IPS-18a (cell line): ENCODE results near the gene LYPD6.
"Not testable (repeated sequence)": the region's sequence is repeated elsewhere in the genome, so short reads cannot be mapped to it uniquely, and the experiment has no call there.

ENCODE experiments used
- H3K27ac ChIP-seq: one replicate; pipeline ENCODE4 v1.5.1; 2013; ENCODE audit warnings: low read length
- H3K27me3 ChIP-seq: one replicate; pipeline ENCODE4 v1.6.1; 2013; ENCODE audit warnings: mild to moderate bottlenecking, low read length; ENCODE audit not compliant: control insufficient read depth, insufficient read depth
- H3K36me3 ChIP-seq: one replicate; pipeline ENCODE4 v1.6.1; 2013; ENCODE audit warnings: low read depth, low read length; ENCODE audit not compliant: control insufficient read depth
- H3K4me1 ChIP-seq: one replicate; pipeline ENCODE4 v1.6.1; 2013; ENCODE audit warnings: low read depth, low read length; ENCODE audit not compliant: control insufficient read depth
- H3K4me3 ChIP-seq: one replicate; pipeline ENCODE4 v1.5.1; 2013; ENCODE audit warnings: low read length
- H3K9ac ChIP-seq: one replicate; pipeline ENCODE4 v1.6.1; 2013; ENCODE audit warnings: mild to moderate bottlenecking, low read length, moderate library complexity
- H3K9me3 ChIP-seq: one replicate; pipeline ENCODE4 v1.6.1; 2013; ENCODE audit warnings: low read depth, low read length; ENCODE audit not compliant: control insufficient read depth

Gene LYPD6

GRCh38 chr2:149487189-149487588 lies 156.8 kb downstream of the LYPD6 start:
- Histone ChIP-seq H3K9ac (no peak overlapping the region), H3K27me3 (no peaks in the 10 kb centered on the region), H3K4me3 (no peak overlapping the region)

GRCh38 chr2:149488706-149489440 lies 158.5 kb downstream of the LYPD6 start:
- Histone ChIP-seq H3K4me3 (no peak overlapping the region), H3K27me3 (no peaks in the 10 kb centered on the region), H3K4me1 (peaks cover 3% of the 10 kb centered on the region), H3K9ac (no peak overlapping the region), H3K27ac (no peak overlapping the region), H3K9me3 (no peaks in the 10 kb centered on the region), H3K36me3 (no peaks in the 10 kb centered on the region)

More at GRCh38 chr2:149487189-149487588, 156.8 kb downstream of the LYPD6 start:
- Histone ChIP-seq H3K9me3 (no peaks in the 10 kb centered on the region), H3K27ac (no peak overlapping the region), H3K36me3 (no peaks in the 10 kb centered on the region), H3K4me1 (peaks cover 3% of the 10 kb centered on the region)

GRCh38 chr2:149489452-149489851 lies 159.1 kb downstream of the LYPD6 start:
- Histone ChIP-seq H3K9me3 (no peaks in the 10 kb centered on the region), H3K4me3 (no peak overlapping the region), H3K27ac (no peak overlapping the region), H3K27me3 (no peaks in the 10 kb centered on the region), H3K36me3 (no peaks in the 10 kb centered on the region), H3K9ac (no peak overlapping the region), H3K4me1 (peaks cover 3% of the 10 kb centered on the region)

- Histone ChIP-seq H3K4me3 (no peak overlapping the region), H3K27ac (no peak overlapping the region), H3K36me3 (no peaks in the 10 kb centered on the region), H3K27me3 (no peaks in the 10 kb centered on the region), H3K9ac (no peak overlapping the region), H3K9me3 (no peaks in the 10 kb centered on the region), H3K4me1 (peaks cover 3% of the 10 kb centered on the region)
Measured at GRCh38 chr2:149490296-149490695, 159.9 kb downstream of the LYPD6 start.

GRCh38 chr2:149492923-149493322 lies 162.5 kb downstream of the LYPD6 start:
- Histone ChIP-seq H3K27ac (no peak overlapping the region), H3K9me3 (no peaks in the 10 kb centered on the region), H3K9ac (no peak overlapping the region), H3K27me3 (no peaks in the 10 kb centered on the region), H3K4me1 (peaks cover 3% of the 10 kb centered on the region), H3K36me3 (no peaks in the 10 kb centered on the region), H3K4me3 (no peak overlapping the region)

GRCh38 chr2:149499204-149499603 lies 168.8 kb downstream of the LYPD6 start:
- H3K4me3 ChIP-seq, H3K9ac ChIP-seq, H3K27me3 ChIP-seq, H3K27ac ChIP-seq, H3K4me1 ChIP-seq, H3K9me3 ChIP-seq, H3K36me3 ChIP-seq: not testable (repeated sequence)

GRCh38 chr2:149506808-149507207 lies 176.4 kb downstream of the LYPD6 start:
- H3K4me3 ChIP-seq, H3K36me3 ChIP-seq, H3K27ac ChIP-seq, H3K4me1 ChIP-seq, H3K9me3 ChIP-seq, H3K27me3 ChIP-seq, H3K9ac ChIP-seq: not testable (repeated sequence)

GRCh38 chr2:149507974-149508373 lies 177.6 kb downstream of the LYPD6 start:
- Histone ChIP-seq H3K9me3 (no peaks in the 10 kb centered on the region), H3K4me1 (no peaks in the 10 kb centered on the region), H3K27ac (no peak overlapping the region), H3K36me3 (no peaks in the 10 kb centered on the region), H3K9ac (no peak overlapping the region), H3K4me3 (no peak overlapping the region), H3K27me3 (no peaks in the 10 kb centered on the region)

GRCh38 chr2:149513461-149513860 lies 183.1 kb downstream of the LYPD6 start:
- Histone ChIP-seq H3K4me3 (no peak overlapping the region), H3K27ac (no peak overlapping the region), H3K36me3 (no peaks in the 10 kb centered on the region), H3K9me3 (no peaks in the 10 kb centered on the region), H3K4me1 (no peaks in the 10 kb centered on the region), H3K9ac (no peak overlapping the region), H3K27me3 (no peaks in the 10 kb centered on the region)
